Fibroblast of the aortic adventitia (primary cell): ENCODE data around the gene DDX55. TPM values are rescaled to one million over a fixed set of nuclear protein-coding genes. Genes with fewer than 3 reads are reported as not detected.
"Not testable (repeated sequence)": the region's sequence is repeated elsewhere in the genome, so short reads cannot be mapped to it uniquely, and the experiment has no call there.

Experiments used
- DNase-seq: peaks from one replicate; pipeline ENCODE4 v3.0.0-alpha.2; 2010; ENCODE audit warnings: low read depth
- H3K4me3 ChIP-seq: 2 replicates; pipeline ENCODE4 v1.5.1; 2011; ENCODE audit warnings: low read depth, mild to moderate bottlenecking, control low read depth, low read length, moderate library complexity
- total RNA-seq: library from RNA; depleted of rRNA; stranded (reverse); fragments of >200 nt; gene quantifications from 2 replicates; pipeline ENCODE4 v1.2.3, GENCODE V29; 2012; ENCODE audit warnings: low replicate concordance
- TF ChIP-seq, protein P1 (sequence below): IDR thresholded peaks from 2 replicates; pipeline ENCODE4 v1.5.1; 2011; ENCODE audit warnings: mild to moderate bottlenecking, low read length, control low read depth, inconsistent platforms; ENCODE audit not compliant: insufficient read depth

Gene DDX55
- total RNA-seq, 1 donor = 23.2 TPM

- no peak for DNase-seq
- TF ChIP-seq, protein P1, sequence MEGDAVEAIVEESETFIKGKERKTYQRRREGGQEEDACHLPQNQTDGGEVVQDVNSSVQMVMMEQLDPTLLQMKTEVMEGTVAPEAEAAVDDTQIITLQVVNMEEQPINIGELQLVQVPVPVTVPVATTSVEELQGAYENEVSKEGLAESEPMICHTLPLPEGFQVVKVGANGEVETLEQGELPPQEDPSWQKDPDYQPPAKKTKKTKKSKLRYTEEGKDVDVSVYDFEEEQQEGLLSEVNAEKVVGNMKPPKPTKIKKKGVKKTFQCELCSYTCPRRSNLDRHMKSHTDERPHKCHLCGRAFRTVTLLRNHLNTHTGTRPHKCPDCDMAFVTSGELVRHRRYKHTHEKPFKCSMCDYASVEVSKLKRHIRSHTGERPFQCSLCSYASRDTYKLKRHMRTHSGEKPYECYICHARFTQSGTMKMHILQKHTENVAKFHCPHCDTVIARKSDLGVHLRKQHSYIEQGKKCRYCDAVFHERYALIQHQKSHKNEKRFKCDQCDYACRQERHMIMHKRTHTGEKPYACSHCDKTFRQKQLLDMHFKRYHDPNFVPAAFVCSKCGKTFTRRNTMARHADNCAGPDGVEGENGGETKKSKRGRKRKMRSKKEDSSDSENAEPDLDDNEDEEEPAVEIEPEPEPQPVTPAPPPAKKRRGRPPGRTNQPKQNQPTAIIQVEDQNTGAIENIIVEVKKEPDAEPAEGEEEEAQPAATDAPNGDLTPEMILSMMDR = no peak
- no peak overlapping the region for H3K4me3 ChIP-seq
These were observed 3.4 kb upstream of the DDX55 start for GRCh38 chr12:123598522-123598921.

DNA sequence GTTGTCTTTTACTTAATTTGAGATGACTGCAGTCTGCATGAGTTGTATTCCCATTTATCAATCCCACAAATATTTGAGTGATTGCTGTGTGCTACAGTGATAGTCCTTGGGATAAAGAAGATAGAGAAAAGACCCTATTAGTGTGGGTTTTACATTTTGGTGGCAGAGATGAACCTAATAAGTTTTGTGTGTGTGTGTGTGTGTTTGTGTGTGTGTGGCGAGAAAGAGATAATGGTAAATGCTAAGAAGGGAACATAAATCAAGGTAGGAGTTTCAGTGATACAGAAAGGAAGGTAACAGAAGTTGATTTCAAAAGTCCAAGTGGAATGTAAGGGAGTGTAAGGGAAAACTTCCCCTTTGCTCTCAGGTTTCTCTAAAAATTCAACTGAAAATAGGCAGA is 2.6 kb upstream of the DDX55 start:
- TF ChIP-seq, protein P1 = no peak
- H3K4me3 ChIP-seq = no peak overlapping the region
- no peak for DNase-seq

DNA sequence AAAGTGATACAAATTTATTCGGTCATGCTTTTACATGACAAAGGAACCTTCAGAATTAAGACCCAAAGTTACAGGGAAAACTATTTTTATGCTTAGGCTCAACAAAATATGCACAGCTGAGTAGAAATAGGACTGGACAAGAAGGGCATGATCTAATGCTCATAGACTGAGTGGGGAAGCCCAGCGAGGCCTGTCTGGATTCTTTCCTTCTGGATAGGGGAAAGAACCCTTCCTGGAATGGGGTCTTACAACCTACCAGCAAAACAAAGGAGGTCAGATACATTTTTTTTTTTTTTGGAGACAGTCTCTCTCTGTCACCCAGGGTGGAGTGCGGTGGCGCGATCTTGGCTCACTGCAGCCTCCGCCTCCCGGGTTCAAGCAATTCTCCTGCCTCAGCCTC is 2.2 kb upstream of the DDX55 start:
- TF ChIP-seq, protein P1 = no peak
- no peak overlapping the region for H3K4me3 ChIP-seq
- DNase-seq = no peak

- TF ChIP-seq, protein P1 = no peak
- no peak for DNase-seq
- H3K4me3 ChIP-seq = peak overlapping the region; percentile 100
These were observed 824 bp downstream of the DDX55 start for GRCh38 chr12:123602651-123603195.

GRCh38 chr12:123603495-123603894 is 1.6 kb downstream of the DDX55 start:
- DNase-seq, H3K4me3 ChIP-seq: not testable (repeated sequence)

DNA sequence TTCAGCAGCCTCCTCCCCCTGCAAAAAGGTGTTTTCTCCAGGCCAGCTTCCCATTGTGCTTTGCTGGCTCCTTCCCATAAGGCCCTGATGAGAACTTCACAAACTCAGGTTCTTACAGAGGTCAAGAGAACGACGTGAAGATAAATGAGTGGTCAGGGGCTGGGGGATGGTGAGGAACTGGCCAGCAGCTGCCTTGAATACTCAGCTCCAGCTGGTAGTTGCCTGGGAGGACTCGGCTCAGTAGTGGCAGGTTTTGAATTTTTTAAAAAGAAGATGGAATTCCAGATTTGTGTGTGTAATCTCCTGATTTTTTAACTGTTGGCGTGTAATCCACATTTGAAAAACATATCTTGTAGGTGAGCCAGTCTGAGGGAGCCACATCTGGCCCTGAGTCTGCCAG is 5.9 kb downstream of the DDX55 start:
- TF ChIP-seq, protein P1 = no peak
- DNase-seq = no peak
- no peak overlapping the region for H3K4me3 ChIP-seq

GRCh38 chr12:123608182-123608581 is 6.3 kb downstream of the DDX55 start:
- TF ChIP-seq, protein P1 = no peak
- no peak for DNase-seq
- no peak overlapping the region for H3K4me3 ChIP-seq

DNA sequence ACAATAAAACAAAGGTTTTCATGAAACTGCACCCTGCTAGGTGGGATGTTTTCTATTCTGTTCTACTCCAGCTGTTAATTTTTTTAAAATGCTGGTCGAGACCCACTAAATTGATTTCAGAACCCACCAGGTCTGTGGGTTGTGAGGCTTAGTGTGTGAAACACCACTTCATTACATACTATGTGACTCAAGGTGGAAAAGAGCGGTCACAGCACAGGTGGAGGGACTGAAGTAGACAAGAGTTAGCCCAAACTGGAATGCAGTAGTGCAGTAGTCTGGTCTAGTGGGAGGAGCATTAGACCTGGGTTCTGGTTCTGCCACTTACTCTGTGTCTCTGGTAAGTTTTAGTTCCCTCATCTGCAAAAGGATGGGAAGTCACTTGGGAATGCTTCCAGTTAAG is 12.2 kb downstream of the DDX55 start:
- TF ChIP-seq, protein P1 = no peak
- no peak overlapping the region for H3K4me3 ChIP-seq
- no peak for DNase-seq
